LoVo (cell line): ENCODE results near the gene XRCC5.
"Not testable (repeated sequence)": the region's sequence is repeated elsewhere in the genome, so short reads cannot be mapped to it uniquely, and the experiment has no call there.

ENCODE experiments used
- DNase-seq: peaks from one replicate; pipeline ENCODE4 v3.0.0-alpha.2; 2016; ENCODE audit warnings: low spot score

Gene XRCC5

GRCh38 chr2:216108967-216109921, at the start of gene XRCC5:
Gene XRCC5 (plus strand): TSS chr2:216109348. CDS start chr2:216109437, 89 bp downstream.
- DNase-seq: peak; percentile 97

GRCh38 chr2:216064014-216064630, 45.0 kb upstream of the XRCC5 start:
- DNase-seq: no peak

- no peak for DNase-seq
Measured at GRCh38 chr2:216064665-216065064, 44.5 kb upstream of the XRCC5 start.

- no peak for DNase-seq
Measured at GRCh38 chr2:216066230-216066629, 42.9 kb upstream of the XRCC5 start.

GRCh38 chr2:216069028-216069427, 40.1 kb upstream of the XRCC5 start:
- no peak for DNase-seq

- DNase-seq: no peak
Measured at GRCh38 chr2:216070195-216070594, 39.0 kb upstream of the XRCC5 start.

GRCh38 chr2:216071111-216071851, 37.9 kb upstream of the XRCC5 start:
- DNase-seq: no peak

GRCh38 chr2:216072473-216072872, 36.7 kb upstream of the XRCC5 start:
- no peak for DNase-seq

GRCh38 chr2:216073773-216074172, 35.4 kb upstream of the XRCC5 start:
- DNase-seq: no peak

GRCh38 chr2:216074380-216074779, 34.8 kb upstream of the XRCC5 start:
- no peak for DNase-seq

GRCh38 chr2:216074794-216075193, 34.4 kb upstream of the XRCC5 start:
- no peak for DNase-seq

GRCh38 chr2:216075510-216076485, 33.4 kb upstream of the XRCC5 start:
- DNase-seq: peak; percentile 25

GRCh38 chr2:216078776-216079175, 30.4 kb upstream of the XRCC5 start:
- peak; percentile 4 for DNase-seq

GRCh38 chr2:216080048-216080447, 29.1 kb upstream of the XRCC5 start:
- DNase-seq: not testable (repeated sequence)

GRCh38 chr2:216081012-216081411, 28.1 kb upstream of the XRCC5 start:
- DNase-seq: no peak

GRCh38 chr2:216081487-216082116, 27.5 kb upstream of the XRCC5 start, which contains the start of the genes PECR and TMEM169:
Gene PECR (minus strand): TSS chr2:216081809. CDS start chr2:216081741, 68 bp downstream.
Gene TMEM169 (plus strand): TSS chr2:216081919. CDS start chr2:216095964, 14,045 bp downstream.
- peak; percentile 79 for DNase-seq

- no peak for DNase-seq
Measured at GRCh38 chr2:216082117-216082711, 26.9 kb upstream of the XRCC5 start.

- no peak for DNase-seq
Measured at GRCh38 chr2:216082805-216083204, 26.3 kb upstream of the XRCC5 start.

- no peak for DNase-seq
Measured at GRCh38 chr2:216083464-216084281, 25.5 kb upstream of the XRCC5 start.
